HG02571 (cell line): ENCODE data around the gene TMEM25.
"Not testable (repeated sequence)": the region's sequence is repeated elsewhere in the genome, so short reads cannot be mapped to it uniquely, and the experiment has no call there.

Experiments used
- ATAC-seq: cut with Tn5 transposase; IDR thresholded peaks from one replicate; pipeline ENCODE4 v1.9.1; 2021; ENCODE audit warnings: mild to moderate bottlenecking, moderate library complexity; ENCODE audit not compliant: unreplicated experiment

Gene TMEM25

GRCh38 chr11:118574636-118575035 lies 43.6 kb downstream of the TMEM25 start:
- ATAC-seq, result no peak

DNA sequence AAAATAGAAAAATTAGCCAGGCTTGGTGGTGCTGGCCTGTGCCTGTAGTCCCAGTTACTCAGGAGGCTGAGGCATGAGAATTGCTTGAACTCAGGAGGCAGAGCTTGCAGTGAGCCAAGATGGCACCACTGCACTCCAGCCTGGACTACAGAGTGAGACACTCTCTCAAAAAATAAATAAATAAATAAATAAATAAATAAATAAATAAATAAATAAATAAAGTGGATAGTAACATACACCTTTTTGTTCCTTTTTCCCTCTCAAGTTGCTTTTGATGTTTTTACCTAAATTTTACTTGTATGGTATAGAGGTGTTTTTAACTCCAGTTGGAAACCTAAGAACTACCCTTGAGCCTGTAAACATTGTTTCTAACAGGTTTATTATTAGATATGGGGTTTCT lies 47.0 kb downstream of the TMEM25 start:
- not testable (repeated sequence) for ATAC-seq

DNA sequence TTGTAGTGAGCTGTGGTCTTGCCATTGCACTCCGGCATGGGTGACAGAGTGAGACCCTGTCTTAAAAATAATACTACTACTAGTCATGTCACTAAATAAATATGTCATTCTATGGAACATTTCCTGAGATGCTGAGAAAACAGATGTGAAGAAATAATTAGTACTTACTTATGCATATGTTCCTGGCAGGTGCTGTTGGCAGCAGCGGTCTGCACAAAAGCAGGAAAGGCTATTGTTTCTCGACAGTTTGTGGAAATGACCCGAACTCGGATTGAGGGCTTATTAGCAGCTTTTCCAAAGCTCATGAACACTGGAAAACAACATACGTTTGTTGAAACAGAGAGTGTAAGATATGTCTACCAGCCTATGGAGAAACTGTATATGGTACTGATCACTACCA lies 50.1 kb downstream of the TMEM25 start:
- ATAC-seq, result no peak
